ENCODE results near the gene DPYSL5. TPM values are rescaled to one million over a fixed set of nuclear protein-coding genes. Genes with fewer than 3 reads are reported as not detected.

Gene DPYSL5
- total and polyA plus RNA-seq, 2 donors from 2014 or later: not detected

DNA sequence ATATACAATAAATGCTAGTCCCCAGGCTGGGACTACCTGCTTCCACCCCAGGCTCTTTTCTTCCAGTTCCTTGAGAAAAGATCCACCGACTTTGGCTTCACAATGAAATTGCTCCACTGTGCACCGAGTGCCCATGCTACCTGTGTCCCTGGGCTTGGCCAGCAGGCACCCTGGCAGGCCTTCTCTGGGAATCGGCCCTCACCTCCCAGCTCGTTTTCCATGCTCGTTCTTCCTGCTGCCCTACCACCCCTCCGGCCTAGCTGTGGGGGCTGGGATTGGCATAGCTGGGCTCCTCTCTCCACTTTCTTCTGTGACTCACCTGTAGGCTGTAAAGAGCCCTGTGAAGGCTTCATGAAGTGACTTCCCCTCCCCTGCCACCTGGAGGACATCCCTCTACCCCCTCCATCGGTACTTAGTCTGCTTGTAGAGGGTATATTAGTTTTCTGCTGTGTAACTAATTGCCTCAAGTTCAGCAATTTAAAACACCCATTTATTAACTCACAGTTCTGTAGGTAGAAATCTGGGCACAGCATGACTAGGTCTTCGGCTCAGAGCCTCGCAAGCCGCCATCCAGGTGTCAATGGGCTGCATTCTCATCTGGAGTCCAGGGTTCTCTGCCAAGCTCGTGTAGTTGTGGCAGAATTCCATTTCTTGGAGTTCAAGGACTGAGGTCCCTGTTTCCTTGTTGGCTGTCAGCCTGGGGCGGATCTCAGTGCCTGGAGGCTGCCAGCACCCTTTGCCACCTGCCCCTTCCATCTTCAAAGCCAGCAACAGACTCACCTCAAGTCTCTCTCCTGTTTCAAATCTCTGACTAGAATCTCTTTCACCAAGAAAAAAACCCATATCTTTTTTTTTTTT lies 57.6 kb downstream of the DPYSL5 start:
- no peaks in the 10 kb centered on the region for H3K4me1 ChIP-seq (ENCODE audit: control insufficient read depth in 2 of 3, insufficient read depth in 2 of 3, low read depth in 1 of 3, low read length in 3 of 3)
- TF ChIP-seq, protein P1, sequence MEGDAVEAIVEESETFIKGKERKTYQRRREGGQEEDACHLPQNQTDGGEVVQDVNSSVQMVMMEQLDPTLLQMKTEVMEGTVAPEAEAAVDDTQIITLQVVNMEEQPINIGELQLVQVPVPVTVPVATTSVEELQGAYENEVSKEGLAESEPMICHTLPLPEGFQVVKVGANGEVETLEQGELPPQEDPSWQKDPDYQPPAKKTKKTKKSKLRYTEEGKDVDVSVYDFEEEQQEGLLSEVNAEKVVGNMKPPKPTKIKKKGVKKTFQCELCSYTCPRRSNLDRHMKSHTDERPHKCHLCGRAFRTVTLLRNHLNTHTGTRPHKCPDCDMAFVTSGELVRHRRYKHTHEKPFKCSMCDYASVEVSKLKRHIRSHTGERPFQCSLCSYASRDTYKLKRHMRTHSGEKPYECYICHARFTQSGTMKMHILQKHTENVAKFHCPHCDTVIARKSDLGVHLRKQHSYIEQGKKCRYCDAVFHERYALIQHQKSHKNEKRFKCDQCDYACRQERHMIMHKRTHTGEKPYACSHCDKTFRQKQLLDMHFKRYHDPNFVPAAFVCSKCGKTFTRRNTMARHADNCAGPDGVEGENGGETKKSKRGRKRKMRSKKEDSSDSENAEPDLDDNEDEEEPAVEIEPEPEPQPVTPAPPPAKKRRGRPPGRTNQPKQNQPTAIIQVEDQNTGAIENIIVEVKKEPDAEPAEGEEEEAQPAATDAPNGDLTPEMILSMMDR (IDR thresholded peaks at IDR 0.05; ENCODE audit: borderline replicate concordance, extremely low read depth, insufficient read depth): no peak
- no peak overlapping the region for H3K27ac ChIP-seq (ENCODE audit: low read depth in 2 of 2, low read length in 2 of 2)
- H3K4me3 ChIP-seq (ENCODE audit: low read length in 3 of 3): no peak overlapping the region
- FAIRE-seq (no peak), DNase-seq (no peak)
- H3K36me3 ChIP-seq (ENCODE audit: control insufficient read depth in 2 of 3, insufficient read depth in 3 of 3, low read length in 3 of 3): no peaks in the 10 kb centered on the region
- no peak overlapping the region for H3K9ac ChIP-seq (ENCODE audit: low read length in 3 of 3)
- no peaks in the 10 kb centered on the region for H3K27me3 ChIP-seq (ENCODE audit: control insufficient read depth, insufficient read depth, low read length)
- intact Hi-C loops (cut with DNase I): no loop called here
- H3K9me3 ChIP-seq (ENCODE audit: control insufficient read depth in 2 of 3, insufficient read depth in 1 of 3, low read length in 3 of 3): no peaks in the 10 kb centered on the region

DNA sequence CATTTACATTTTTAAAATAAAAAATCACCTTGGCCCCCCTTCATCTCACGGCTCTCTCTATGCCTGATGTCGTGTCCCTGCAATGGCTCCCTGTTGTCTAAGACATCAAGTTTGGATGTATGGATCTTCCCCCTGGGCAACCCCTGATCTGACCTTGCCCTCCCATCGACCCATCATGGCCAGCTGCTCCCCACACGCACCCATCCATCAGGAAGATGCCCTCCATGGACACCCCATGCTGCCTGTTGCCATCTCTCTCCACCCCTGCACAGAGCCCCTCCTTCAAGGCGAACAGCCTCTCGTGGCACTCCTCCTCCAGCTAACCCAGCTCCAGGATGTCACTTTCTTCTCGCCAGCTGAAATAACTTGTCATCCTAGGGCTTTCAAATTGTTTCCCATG lies 59.5 kb downstream of the DPYSL5 start:
- DNase-seq (no peak), FAIRE-seq (no peak)
- intact Hi-C loops (cut with DNase I): no loop called here
- Histone ChIP-seq H3K27ac (ENCODE audit: low read depth in 2 of 2, low read length in 2 of 2) (no peak overlapping the region), H3K36me3 (ENCODE audit: control insufficient read depth in 2 of 3, insufficient read depth in 3 of 3, low read length in 3 of 3) (no peaks in the 10 kb centered on the region), H3K9me3 (ENCODE audit: control insufficient read depth in 2 of 3, insufficient read depth in 1 of 3, low read length in 3 of 3) (no peaks in the 10 kb centered on the region), H3K4me1 (ENCODE audit: control insufficient read depth in 2 of 3, insufficient read depth in 2 of 3, low read depth in 1 of 3, low read length in 3 of 3) (no peaks in the 10 kb centered on the region), H3K4me3 (ENCODE audit: low read length in 3 of 3) (no peak overlapping the region), H3K27me3 (ENCODE audit: control insufficient read depth, insufficient read depth, low read length) (no peaks in the 10 kb centered on the region), H3K9ac (ENCODE audit: low read length in 3 of 3) (no peak overlapping the region)
- TF ChIP-seq, protein P1 (IDR thresholded peaks at IDR 0.05; ENCODE audit: borderline replicate concordance, extremely low read depth, insufficient read depth): no peak

DNA sequence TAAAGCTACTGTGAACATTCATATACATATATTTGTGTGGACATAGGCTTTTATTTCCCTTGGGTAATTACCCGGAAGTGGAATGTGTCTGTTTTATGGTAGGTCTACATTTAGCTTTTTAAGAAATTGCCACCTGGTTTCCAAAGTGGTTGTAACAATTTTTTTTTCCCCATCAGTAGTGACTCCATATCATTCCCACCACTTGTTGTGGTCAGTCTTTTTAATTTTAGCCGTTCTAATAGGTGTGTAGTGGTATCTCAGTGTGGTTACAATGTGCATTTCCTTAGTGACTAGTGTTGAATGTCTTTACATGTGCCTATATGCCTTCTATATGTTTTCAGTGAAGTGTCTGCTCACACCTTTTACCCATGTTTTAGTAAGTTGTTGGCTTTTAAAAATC lies 62.2 kb downstream of the DPYSL5 start:
- FAIRE-seq: no peak
- TF ChIP-seq, protein P1 (IDR thresholded peaks at IDR 0.05; ENCODE audit: borderline replicate concordance, extremely low read depth, insufficient read depth): no peak
- no peak for DNase-seq
- no peaks in the 10 kb centered on the region for H3K27me3 ChIP-seq (ENCODE audit: control insufficient read depth, insufficient read depth, low read length)
- H3K9me3 ChIP-seq (ENCODE audit: control insufficient read depth in 2 of 3, insufficient read depth in 1 of 3, low read length in 3 of 3): no peaks in the 10 kb centered on the region
- intact Hi-C loops (cut with DNase I): no loop called here
- no peaks in the 10 kb centered on the region for H3K4me1 ChIP-seq (ENCODE audit: control insufficient read depth in 2 of 3, insufficient read depth in 2 of 3, low read depth in 1 of 3, low read length in 3 of 3)
- no peak overlapping the region for H3K4me3 ChIP-seq (ENCODE audit: low read length in 3 of 3)
- no peak overlapping the region for H3K27ac ChIP-seq (ENCODE audit: low read depth in 2 of 2, low read length in 2 of 2)
- no peak overlapping the region for H3K9ac ChIP-seq (ENCODE audit: low read length in 3 of 3)
- H3K36me3 ChIP-seq (ENCODE audit: control insufficient read depth in 2 of 3, insufficient read depth in 3 of 3, low read length in 3 of 3): no peaks in the 10 kb centered on the region

Measured in kidney (tissue), 14 donors.